Activated naive CD4-positive, alpha-beta T cell treated with anti-CD3 and anti-CD28 coated beads for 36 hours (primary cell): Measurements from ENCODE around the gene ZNF182. TPM values are rescaled to one million over a fixed set of nuclear protein-coding genes. Genes with fewer than 3 reads are reported as not detected.
"Not testable (repeated sequence)": the region's sequence is repeated elsewhere in the genome, so short reads cannot be mapped to it uniquely, and the experiment has no call there.

ENCODE experiments used
- CTCF ChIA-PET: fragments of 350-600 bp; sonication (Branson Sonifier 250); formaldehyde crosslinking; loops from one replicate; lab custom pipeline; 2021; ENCODE audit warnings: antibody characterized with exemption; lab: Charles Lee
- DNase-seq: peaks from one replicate; pipeline ENCODE4 v3.0.0-alpha.2; 2020
- H3K27ac Mint-ChIP-seq: one replicate; pipeline ENCODE4 v1.8.0; 2021; ENCODE audit warnings: mild to moderate bottlenecking, mixed read lengths
- H3K27me3 Mint-ChIP-seq: one replicate; pipeline ENCODE4 v1.8.0; 2021; ENCODE audit warnings: low read depth, mixed read lengths
- H3K36me3 Mint-ChIP-seq: one replicate; pipeline ENCODE4 v1.8.0; 2021; ENCODE audit warnings: low read depth, mixed read lengths
- H3K4me1 Mint-ChIP-seq: one replicate; pipeline ENCODE4 v1.8.0; 2021; ENCODE audit warnings: low read depth, mixed read lengths
- H3K4me3 Mint-ChIP-seq: one replicate; pipeline ENCODE4 v1.8.0; 2021; ENCODE audit warnings: mild to moderate bottlenecking, moderate library complexity, mixed read lengths
- H3K9me3 Mint-ChIP-seq: one replicate; pipeline ENCODE4 v1.8.0; 2021; ENCODE audit warnings: mixed read lengths
- intact Hi-C: fragments of 100-400 bp; cut with micrococcal nuclease; formaldehyde crosslinking; loops from one replicate; pipeline ENCODE4 v1.15.1; 2023
- total RNA-seq, 2 experiments: library from RNA; stranded (reverse); gene quantifications; one replicate each; pipeline ENCODE4 v1.2.3, GENCODE V29; 2021

ZNF182 gene
- total RNA-seq, 2 experiments from 2014 or later: 8.2 to 9.3 TPM

DNA sequence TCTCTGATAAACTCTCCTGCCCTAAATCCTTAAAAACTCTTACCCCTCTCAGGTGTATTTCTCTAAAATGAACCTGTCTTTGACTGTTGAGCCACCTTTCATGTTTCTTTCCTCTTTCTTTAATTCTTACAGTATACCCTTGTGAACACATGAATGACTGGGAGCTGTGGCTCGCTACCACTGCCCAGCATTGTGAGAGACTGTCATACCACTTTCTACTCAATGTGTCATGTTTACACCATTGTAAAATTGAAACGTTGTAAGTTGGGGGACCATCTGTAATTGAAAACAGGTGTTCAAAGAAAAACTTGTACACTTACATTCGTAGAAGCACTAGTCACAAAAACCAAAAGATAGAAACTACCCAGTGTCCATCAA lies 66.9 kb downstream of the ZNF182 start:
- Mint-ChIP-seq H3K4me3 (peak overlapping the region; percentile 73), H3K36me3 (no peaks in the 10 kb centered on the region), H3K27ac (no peak overlapping the region), H3K4me1 (peaks cover 3% of the 10 kb centered on the region), H3K27me3 (no peaks in the 10 kb centered on the region), H3K9me3 (no peaks in the 10 kb centered on the region)
- intact Hi-C loops: loop anchor here (10.0 kb wide), 1 partner anchor 102 kb away; the partner anchor contains the start of gene ZNF81
- no peak for DNase-seq
- CTCF ChIA-PET: no interaction called here

DNA sequence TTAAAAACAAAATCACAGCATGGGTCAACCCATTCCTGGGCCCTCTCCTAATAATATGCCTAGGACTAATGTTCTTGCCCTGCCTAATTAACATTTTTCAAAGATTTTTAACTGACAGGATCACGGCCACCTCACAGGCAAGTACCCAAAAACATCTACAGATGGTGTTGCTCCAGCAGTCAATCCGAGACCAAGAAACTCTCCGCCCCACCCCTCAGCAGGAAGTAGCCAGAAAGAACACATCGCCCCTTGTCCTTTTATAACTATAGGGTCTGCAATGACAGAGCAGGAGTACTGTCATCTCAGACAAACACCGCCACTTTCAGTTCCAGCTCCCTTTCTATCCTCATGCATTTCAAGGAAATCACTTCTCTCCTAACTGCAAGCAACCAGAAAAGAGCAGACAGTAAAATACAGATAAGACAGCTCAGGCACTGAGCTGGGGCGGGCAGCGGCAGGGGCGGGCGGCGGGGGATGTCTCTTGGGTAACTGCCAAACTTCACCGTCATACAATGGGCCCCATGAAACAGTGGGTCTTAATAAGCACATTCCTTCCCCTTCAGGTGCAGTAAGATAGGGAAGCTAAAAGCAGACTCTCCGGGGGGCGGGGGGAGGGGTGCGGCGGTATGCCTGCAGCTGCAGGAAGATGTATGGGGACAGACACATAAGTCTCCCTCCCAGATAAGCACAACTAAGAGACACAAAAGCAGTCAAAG lies 67.4 kb downstream of the ZNF182 start:
- peak; percentile 55 for DNase-seq
- H3K9me3 Mint-ChIP-seq: no peaks in the 10 kb centered on the region
- peaks cover 3% of the 10 kb centered on the region for H3K4me1 Mint-ChIP-seq
- intact Hi-C loops: loop anchor here (10.0 kb wide), 1 partner anchor 102 kb away; the partner anchor contains the start of gene ZNF81
- CTCF ChIA-PET: interaction anchor here (0.5 kb wide), 1 partner anchor 76 kb away, joined by 4 read pairs; no protein-coding TSS in a partner anchor
- no peaks in the 10 kb centered on the region for H3K27me3 Mint-ChIP-seq
- H3K4me3 Mint-ChIP-seq: peak overlapping the region; percentile 73
- no peaks in the 10 kb centered on the region for H3K36me3 Mint-ChIP-seq
- H3K27ac Mint-ChIP-seq: no peak overlapping the region

DNA sequence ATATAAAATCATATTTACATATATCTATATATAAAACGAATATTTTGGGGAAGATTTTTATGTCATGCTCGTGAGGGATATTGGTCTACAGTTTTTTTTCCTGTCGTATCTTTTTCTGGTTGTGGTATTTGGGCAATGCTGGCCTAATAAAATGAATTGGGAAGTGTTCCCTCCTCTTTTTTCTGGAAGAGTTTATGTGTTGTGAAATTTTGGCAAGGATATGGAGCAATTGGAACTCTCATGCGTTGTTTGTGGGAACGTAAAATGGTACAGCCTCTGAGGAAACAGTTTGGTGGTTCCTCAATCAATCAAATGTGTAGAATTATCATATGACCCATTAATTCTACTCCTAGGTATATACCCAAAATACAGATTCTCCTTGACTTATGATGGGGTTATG lies 69.8 kb downstream of the ZNF182 start:
- H3K36me3 Mint-ChIP-seq: no peaks in the 10 kb centered on the region
- no peak overlapping the region for H3K4me3 Mint-ChIP-seq
- intact Hi-C loops: loop anchor here (10.0 kb wide), 1 partner anchor 99 kb away; the partner anchor contains the start of gene ZNF81
- peaks cover 3% of the 10 kb centered on the region for H3K4me1 Mint-ChIP-seq
- no peaks in the 10 kb centered on the region for H3K9me3 Mint-ChIP-seq
- H3K27me3 Mint-ChIP-seq: no peaks in the 10 kb centered on the region
- CTCF ChIA-PET: interaction anchor here (0.5 kb wide), 1 partner anchor 691 kb away, joined by 3 read pairs; no protein-coding TSS in a partner anchor
- no peak for DNase-seq
- H3K27ac Mint-ChIP-seq: no peak overlapping the region

DNA sequence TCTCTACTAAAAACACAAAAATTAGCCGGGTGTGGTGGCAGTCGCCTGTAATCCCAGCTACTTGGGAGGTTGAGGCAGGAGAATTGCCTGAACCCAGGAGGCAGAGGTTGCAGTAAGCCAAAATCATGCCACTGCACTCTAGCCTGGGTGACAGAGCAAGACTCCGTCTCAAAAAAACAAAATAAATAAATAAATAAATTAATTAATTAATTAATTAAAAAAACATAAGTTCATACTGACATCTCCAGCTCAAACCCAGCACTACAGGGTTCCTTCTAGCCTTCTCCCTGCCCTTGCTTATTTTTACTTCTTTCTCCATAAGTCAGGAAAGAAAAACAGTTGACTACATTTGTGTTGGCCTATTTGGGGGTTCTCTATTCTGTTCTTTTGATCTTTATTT lies 71.8 kb downstream of the ZNF182 start:
- H3K27me3 Mint-ChIP-seq, H3K4me3 Mint-ChIP-seq, H3K36me3 Mint-ChIP-seq, H3K9me3 Mint-ChIP-seq, H3K4me1 Mint-ChIP-seq, CTCF ChIA-PET, DNase-seq, H3K27ac Mint-ChIP-seq: not testable (repeated sequence)
- intact Hi-C loops: loop anchor here (10.0 kb wide), 1 partner anchor 97 kb away; the partner anchor contains the start of gene ZNF81

DNA sequence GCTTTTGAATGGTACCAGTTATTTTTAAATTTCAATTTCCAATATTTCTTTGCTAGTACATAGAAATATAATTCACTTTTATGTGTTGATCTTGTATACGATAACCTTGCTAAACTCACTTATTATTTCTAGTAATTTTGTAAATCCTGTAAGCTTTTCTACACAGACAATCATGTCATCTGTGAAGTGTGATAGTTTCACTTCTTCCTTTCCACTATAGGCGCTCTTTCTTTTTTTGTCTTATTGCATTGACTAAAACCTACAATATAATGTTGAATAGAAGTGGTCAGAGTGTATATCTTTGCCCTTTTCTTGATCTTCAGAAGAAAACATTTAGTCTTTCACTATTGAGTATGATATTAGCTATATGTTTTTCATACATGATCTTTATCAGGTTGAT lies 76.6 kb downstream of the ZNF182 start:
- Mint-ChIP-seq H3K27ac (no peak overlapping the region), H3K27me3 (no peaks in the 10 kb centered on the region), H3K36me3 (no peaks in the 10 kb centered on the region), H3K9me3 (no peaks in the 10 kb centered on the region), H3K4me3 (no peak overlapping the region), H3K4me1 (no peaks in the 10 kb centered on the region)
- intact Hi-C loops: no loop called here
- CTCF ChIA-PET: no interaction called here
- DNase-seq: no peak

Other genes with a start within 250 kb of the ZNF182 start
- 1 to 10 TPM; 5.8 to 7.2 TPM for gene ZNF81, start 167.1 kb downstream of the ZNF182 start, total RNA-seq
- not detected for gene SPACA5, start 3.0 kb upstream of the ZNF182 start, total RNA-seq
- gene ZNF630, start 67.7 kb upstream of the ZNF182 start, total RNA-seq: 1 to 10 TPM; 1.3 to 1.5 TPM
- gene SPACA5B, start 126.6 kb upstream of the ZNF182 start, total RNA-seq: not detected
- gene SSX5, start 192.8 kb upstream of the ZNF182 start, total RNA-seq: not detected